Panc1 (cell line): Measurements from ENCODE around the gene LUC7L. TPM values are rescaled to one million over a fixed set of nuclear protein-coding genes. Genes with fewer than 3 reads are reported as not detected.

ENCODE experiments used
- ATAC-seq: fragments of 200-7000 bp; cut with Tn5 transposase; 2 replicates; pipeline ENCODE4 v1.9.1; 2020; ENCODE audit warnings: mild to moderate bottlenecking, moderate library complexity
- BruUV-seq: library from RNA; stranded (reverse); fragments of 400-500 nt; replicated peaks from 2 replicates; lab custom pipeline; 2021; lab: Mats Ljungman, UMichigan
- CTCF ChIA-PET: fragments of 300-600 bp; sonication (Branson Sonifier 250); formaldehyde crosslinking; loops from one replicate; lab custom pipeline; 2022; ENCODE audit warnings: antibody characterized with exemption; lab: Charles Lee
- POLR2A ChIA-PET: fragments of 300-600 bp; sonication (Branson Sonifier 250); formaldehyde crosslinking; loops from one replicate; lab custom pipeline; 2022; ENCODE audit warnings: antibody characterized with exemption; lab: Charles Lee
- DNase-seq: peaks from one replicate; pipeline ENCODE4 v3.0.0-alpha.2; 2010; ENCODE audit warnings: low read depth, low spot score
- H3K27ac ChIP-seq: 2 replicates; pipeline ENCODE4 v1.5.1; 2011; ENCODE audit warnings: mild to moderate bottlenecking, low read length, inconsistent platforms
- H3K27me3 ChIP-seq: fragments of 200-500 bp; sonication (Bioruptor generic); 2 replicates; pipeline ENCODE4 v1.6.0; 2014; ENCODE audit warnings: low read length, inconsistent platforms; ENCODE audit not compliant: control insufficient read depth, insufficient read depth
- H3K36me3 ChIP-seq: fragments of 200-500 bp; sonication (Bioruptor generic); 2 replicates; pipeline ENCODE4 v1.5.1; 2014; ENCODE audit warnings: inconsistent platforms, mild to moderate bottlenecking, low read length, moderate library complexity; ENCODE audit not compliant: control insufficient read depth, insufficient read depth
- H3K4me1 ChIP-seq: 2 replicates; pipeline ENCODE4 v1.5.1; 2011; ENCODE audit warnings: inconsistent platforms, mild to moderate bottlenecking, low read length, moderate library complexity; ENCODE audit not compliant: control insufficient read depth, insufficient read depth
- H3K4me3 ChIP-seq, 2 experiments: 2 replicates each; pipeline ENCODE4 v1.5.1; 2011 to 2012; ENCODE audit warnings: low read depth in 2 of 2, low read length in 2 of 2, mild to moderate bottlenecking in 2 of 2, inconsistent platforms in 1 of 2, moderate library complexity in 1 of 2
- H3K9me3 ChIP-seq: fragments of 200-500 bp; sonication (Bioruptor generic); 2 replicates; pipeline ENCODE4 v1.5.1; 2014; ENCODE audit warnings: low read depth, mild to moderate bottlenecking, inconsistent platforms, low read length, moderate library complexity; ENCODE audit not compliant: control insufficient read depth, insufficient read depth
- POLR2AphosphoS5 ChIP-seq: IDR thresholded peaks from 2 replicates; pipeline ENCODE4 v1.6.1; 2012; ENCODE audit warnings: mild to moderate bottlenecking, low read depth, low read length, moderate library complexity
- SIN3A ChIP-seq: IDR thresholded peaks from 2 replicates; pipeline ENCODE4 v1.6.1; 2012; ENCODE audit warnings: low read depth, mild to moderate bottlenecking, low read length, moderate library complexity, borderline replicate concordance; ENCODE audit not compliant: insufficient read depth
- TCF7L2 ChIP-seq: IDR thresholded peaks from 2 replicates; pipeline ENCODE4 v1.6.1; 2011; ENCODE audit warnings: mild to moderate bottlenecking, low read depth, low read length, inconsistent platforms
- in situ Hi-C: cut with HindIII; loops from 2 replicates; pipeline ENCODE4 v1.10.0; 2016; ENCODE audit warnings: low sequenced_read_pairs, low pct_unique_long_range_greater_than_20kb
- intact Hi-C: fragments of 100-400 bp; cut with micrococcal nuclease; formaldehyde crosslinking; loops from one replicate; pipeline ENCODE4 v1.10.0; 2022; ENCODE audit not compliant: unreplicated experiment
- total RNA-seq: library from RNA; stranded (reverse); gene quantifications from one replicate; pipeline ENCODE4 v1.2.1, GENCODE V29; 2021; ENCODE audit not compliant: unreplicated experiment
- TF ChIP-seq, protein P1 (sequence below), 2 experiments: IDR thresholded peaks; 2 replicates each; pipeline ENCODE4 v1.6.1; 2011 to 2012; ENCODE audit warnings: low read depth in 2 of 2, control low read depth in 1 of 2, low read length in 1 of 2, mild to moderate bottlenecking in 1 of 2, moderate library complexity in 1 of 2; ENCODE audit not compliant: insufficient read depth in 1 of 2
- TF ChIP-seq, protein P2 (sequence below): fragments of 450-650 bp; IDR thresholded peaks from 2 replicates; pipeline ENCODE4 v1.5.1; 2017; ENCODE audit warnings: mild to moderate bottlenecking

LUC7L gene
- total RNA-seq, 1 experiment from 2014 or later = 75.3 TPM

DNA sequence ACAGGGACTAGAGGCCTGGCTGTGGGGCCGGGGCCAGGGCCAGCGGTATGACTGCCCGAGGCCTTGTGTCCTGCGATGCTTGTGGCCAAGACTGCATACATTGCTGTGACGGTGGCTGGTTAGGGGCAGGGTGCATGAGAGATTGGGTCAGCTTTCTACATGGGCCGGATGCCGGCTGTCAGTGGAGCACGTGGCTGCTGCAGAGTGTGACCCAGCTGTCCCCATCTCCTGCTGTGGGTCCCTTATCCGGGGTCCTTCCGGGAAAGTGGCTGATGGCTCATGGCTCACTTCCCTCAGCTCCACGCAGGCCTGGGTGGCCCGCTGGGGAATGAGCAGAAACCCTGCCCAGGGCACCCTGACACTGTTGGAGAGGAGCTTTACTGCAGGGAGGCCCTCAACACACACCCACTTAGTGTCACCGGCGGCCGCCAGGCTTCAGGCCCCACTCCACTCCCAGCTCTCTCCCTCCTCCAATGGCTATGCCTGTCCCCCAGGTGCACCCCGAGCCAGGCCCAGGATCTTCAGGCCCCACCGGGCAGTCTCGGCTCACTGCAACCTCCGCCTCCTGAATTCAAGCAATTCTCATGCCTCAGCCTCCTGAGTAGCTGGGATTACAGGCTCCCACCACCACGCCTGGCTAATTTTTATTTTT lies 47.3 kb upstream of the LUC7L start:
- peak overlapping the region in 1 of 2 experiments; percentile 14; a peak in 2 of 4 replicates for H3K4me3 ChIP-seq
- no peak overlapping the region for H3K27ac ChIP-seq
- POLR2A ChIA-PET = interaction anchor here (0.6 to 0.7 kb wide), 2 partner anchors 21 to 48 kb away, joined by 3 to 4 read pairs; no protein-coding TSS in a partner anchor
- ATAC-seq (no peak), DNase-seq (no peak)
- H3K36me3 ChIP-seq = no peaks in the 10 kb centered on the region
- no TSS peak for BruUV-seq
- H3K27me3 ChIP-seq = no peaks in the 10 kb centered on the region
- H3K9me3 ChIP-seq = no peaks in the 10 kb centered on the region
- in situ Hi-C loops = no loop called here
- H3K4me1 ChIP-seq = peaks cover 8% of the 10 kb centered on the region
- intact Hi-C loops = no loop called here
- CTCF ChIA-PET = no interaction called here
- TF ChIP-seq TCF7L2 = no peak
- TF ChIP-seq SIN3A = no peak
- no peak for TF ChIP-seq POLR2AphosphoS5
- TF ChIP-seq, protein P1, sequence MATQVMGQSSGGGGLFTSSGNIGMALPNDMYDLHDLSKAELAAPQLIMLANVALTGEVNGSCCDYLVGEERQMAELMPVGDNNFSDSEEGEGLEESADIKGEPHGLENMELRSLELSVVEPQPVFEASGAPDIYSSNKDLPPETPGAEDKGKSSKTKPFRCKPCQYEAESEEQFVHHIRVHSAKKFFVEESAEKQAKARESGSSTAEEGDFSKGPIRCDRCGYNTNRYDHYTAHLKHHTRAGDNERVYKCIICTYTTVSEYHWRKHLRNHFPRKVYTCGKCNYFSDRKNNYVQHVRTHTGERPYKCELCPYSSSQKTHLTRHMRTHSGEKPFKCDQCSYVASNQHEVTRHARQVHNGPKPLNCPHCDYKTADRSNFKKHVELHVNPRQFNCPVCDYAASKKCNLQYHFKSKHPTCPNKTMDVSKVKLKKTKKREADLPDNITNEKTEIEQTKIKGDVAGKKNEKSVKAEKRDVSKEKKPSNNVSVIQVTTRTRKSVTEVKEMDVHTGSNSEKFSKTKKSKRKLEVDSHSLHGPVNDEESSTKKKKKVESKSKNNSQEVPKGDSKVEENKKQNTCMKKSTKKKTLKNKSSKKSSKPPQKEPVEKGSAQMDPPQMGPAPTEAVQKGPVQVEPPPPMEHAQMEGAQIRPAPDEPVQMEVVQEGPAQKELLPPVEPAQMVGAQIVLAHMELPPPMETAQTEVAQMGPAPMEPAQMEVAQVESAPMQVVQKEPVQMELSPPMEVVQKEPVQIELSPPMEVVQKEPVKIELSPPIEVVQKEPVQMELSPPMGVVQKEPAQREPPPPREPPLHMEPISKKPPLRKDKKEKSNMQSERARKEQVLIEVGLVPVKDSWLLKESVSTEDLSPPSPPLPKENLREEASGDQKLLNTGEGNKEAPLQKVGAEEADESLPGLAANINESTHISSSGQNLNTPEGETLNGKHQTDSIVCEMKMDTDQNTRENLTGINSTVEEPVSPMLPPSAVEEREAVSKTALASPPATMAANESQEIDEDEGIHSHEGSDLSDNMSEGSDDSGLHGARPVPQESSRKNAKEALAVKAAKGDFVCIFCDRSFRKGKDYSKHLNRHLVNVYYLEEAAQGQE (IDR thresholded peaks at IDR 0.05; ENCODE audit: insufficient read depth in 1 of 2, low read depth in 2 of 2, low read length in 1 of 2) = no peak
- TF ChIP-seq, protein P2, sequence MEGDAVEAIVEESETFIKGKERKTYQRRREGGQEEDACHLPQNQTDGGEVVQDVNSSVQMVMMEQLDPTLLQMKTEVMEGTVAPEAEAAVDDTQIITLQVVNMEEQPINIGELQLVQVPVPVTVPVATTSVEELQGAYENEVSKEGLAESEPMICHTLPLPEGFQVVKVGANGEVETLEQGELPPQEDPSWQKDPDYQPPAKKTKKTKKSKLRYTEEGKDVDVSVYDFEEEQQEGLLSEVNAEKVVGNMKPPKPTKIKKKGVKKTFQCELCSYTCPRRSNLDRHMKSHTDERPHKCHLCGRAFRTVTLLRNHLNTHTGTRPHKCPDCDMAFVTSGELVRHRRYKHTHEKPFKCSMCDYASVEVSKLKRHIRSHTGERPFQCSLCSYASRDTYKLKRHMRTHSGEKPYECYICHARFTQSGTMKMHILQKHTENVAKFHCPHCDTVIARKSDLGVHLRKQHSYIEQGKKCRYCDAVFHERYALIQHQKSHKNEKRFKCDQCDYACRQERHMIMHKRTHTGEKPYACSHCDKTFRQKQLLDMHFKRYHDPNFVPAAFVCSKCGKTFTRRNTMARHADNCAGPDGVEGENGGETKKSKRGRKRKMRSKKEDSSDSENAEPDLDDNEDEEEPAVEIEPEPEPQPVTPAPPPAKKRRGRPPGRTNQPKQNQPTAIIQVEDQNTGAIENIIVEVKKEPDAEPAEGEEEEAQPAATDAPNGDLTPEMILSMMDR = no peak

DNA sequence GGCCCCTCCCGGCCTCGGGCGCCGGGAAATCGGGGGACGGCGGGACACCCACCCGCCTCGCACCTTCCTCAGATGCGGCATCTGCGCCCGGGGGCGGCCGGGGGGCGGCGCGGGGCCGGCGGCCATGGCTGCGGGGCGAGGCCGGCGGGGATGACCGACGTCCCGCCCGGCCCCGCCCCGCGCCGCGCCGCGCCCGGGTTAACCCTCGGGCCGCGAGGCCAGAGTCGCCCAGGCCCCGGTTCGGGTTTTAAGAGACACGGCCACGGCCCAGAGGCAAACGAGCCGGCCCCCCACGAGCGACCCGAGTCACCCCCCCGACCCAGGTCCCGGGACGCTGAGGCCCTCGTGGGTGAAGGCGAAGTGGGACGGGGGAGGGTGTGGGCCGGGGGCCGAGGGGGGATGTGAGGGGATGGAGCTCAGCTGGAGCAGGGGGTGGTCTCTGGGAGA lies 46.6 kb upstream of the LUC7L start, which contains the start of gene RGS11:
Gene RGS11 (minus strand): TSS at position 159 of the 447 bp plus-strand sequence. CDS start 33 bp downstream, at position 126.
- BruUV-seq = no TSS peak
- no peaks in the 10 kb centered on the region for H3K27me3 ChIP-seq
- H3K4me3 ChIP-seq = peak within 1 kb of the TSS; percentile 35 to 57
- H3K36me3 ChIP-seq = no peaks in the 10 kb centered on the region
- DNase-seq (no peak), ATAC-seq (peak; percentile 42; the same call in 1 of the 2 replicates)
- CTCF ChIA-PET = no interaction called here
- no peaks in the 10 kb centered on the region for H3K9me3 ChIP-seq
- intact Hi-C loops (no loop called here), in situ Hi-C loops (no loop called here)
- POLR2A ChIA-PET = no interaction called here
- H3K4me1 ChIP-seq = peaks cover 6% of the 10 kb centered on the region; the same call in 1 of the 2 replicates
- no peak within 1 kb of the TSS for H3K27ac ChIP-seq
- TF ChIP-seq, protein P1 (IDR thresholded peaks at IDR 0.05; ENCODE audit: insufficient read depth in 1 of 2, low read depth in 2 of 2, low read length in 1 of 2) = no peak
- no peak for TF ChIP-seq TCF7L2
- TF ChIP-seq, protein P2 = no peak
- TF ChIP-seq SIN3A = no peak
- no peak for TF ChIP-seq POLR2AphosphoS5
